ENCODE data around the gene WNT16.
"Not testable (repeated sequence)": the region's sequence is repeated elsewhere in the genome, so short reads cannot be mapped to it uniquely, and the experiment has no call there.

WNT16 gene

GRCh38 chr7:121298831-121299239, 30.0 kb upstream of the WNT16 start:
- Histone ChIP-seq H3K36me3 (ENCODE audit: insufficient read depth, low read length) (no peaks in the 10 kb centered on the region), H3K9me3 (ENCODE audit: low read length) (no peaks in the 10 kb centered on the region), H3K27me3 (ENCODE audit: insufficient read depth, low read length) (peaks cover 2% of the 10 kb centered on the region), H3K4me1 (ENCODE audit: insufficient read depth, low read length) (no peaks in the 10 kb centered on the region), H3K4me3 (ENCODE audit: low read length) (no peak overlapping the region), H2AFZ (ENCODE audit: low read depth, low read length) (no peak overlapping the region)

- Histone ChIP-seq H3K4me3 (ENCODE audit: low read length) (no peak overlapping the region), H3K27me3 (ENCODE audit: insufficient read depth, low read length) (no peaks in the 10 kb centered on the region), H2AFZ (ENCODE audit: low read depth, low read length) (no peak overlapping the region), H3K36me3 (ENCODE audit: insufficient read depth, low read length) (no peaks in the 10 kb centered on the region), H3K9me3 (ENCODE audit: low read length) (no peaks in the 10 kb centered on the region), H3K4me1 (ENCODE audit: insufficient read depth, low read length) (no peaks in the 10 kb centered on the region)
These were observed 27.9 kb upstream of the WNT16 start for GRCh38 chr7:121300685-121301420.

DNA sequence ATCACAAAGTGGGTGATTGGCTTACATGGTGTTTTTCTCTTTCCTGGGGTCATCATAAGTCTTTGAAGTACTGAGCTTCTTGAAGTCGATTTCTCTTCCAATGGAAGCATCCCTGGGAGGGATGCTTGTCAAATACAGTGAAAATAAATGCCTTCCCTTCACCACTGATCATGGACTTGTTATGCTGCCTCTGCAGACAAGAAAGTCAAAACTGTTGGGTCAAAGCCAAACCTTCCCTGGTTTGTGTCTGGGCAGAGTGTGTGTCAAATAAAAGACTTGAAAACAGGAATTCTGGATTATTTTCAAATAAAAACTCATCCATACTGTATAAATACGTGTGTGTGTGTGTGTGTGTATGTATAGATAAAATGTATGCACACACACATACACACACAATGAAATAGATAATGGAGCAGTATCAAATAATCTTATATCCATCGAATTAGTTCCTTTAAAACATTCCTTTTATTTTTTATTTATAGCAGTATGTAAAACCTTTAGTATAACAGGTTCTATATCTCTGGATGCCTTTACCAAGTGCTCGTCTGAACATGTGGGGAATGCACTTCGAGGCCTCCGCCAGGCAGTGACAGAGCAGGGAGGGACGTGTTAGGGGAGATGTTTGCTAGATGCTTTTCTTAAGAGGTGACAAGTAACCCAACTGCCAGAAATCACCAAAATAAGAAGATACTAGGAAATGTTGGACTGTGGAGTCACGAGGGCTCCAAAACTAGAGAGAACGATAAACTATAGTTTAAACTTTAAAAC, 27.2 kb upstream of the WNT16 start:
- no peaks in the 10 kb centered on the region for H3K9me3 ChIP-seq (ENCODE audit: low read length)
- H3K4me1 ChIP-seq (ENCODE audit: insufficient read depth, low read length): no peaks in the 10 kb centered on the region
- H3K4me3 ChIP-seq (ENCODE audit: low read length): no peak overlapping the region
- H3K36me3 ChIP-seq (ENCODE audit: insufficient read depth, low read length): no peaks in the 10 kb centered on the region
- no peak overlapping the region for H2AFZ ChIP-seq (ENCODE audit: low read depth, low read length)
- H3K27me3 ChIP-seq (ENCODE audit: insufficient read depth, low read length): no peaks in the 10 kb centered on the region

- no peaks in the 10 kb centered on the region for H3K36me3 ChIP-seq (ENCODE audit: insufficient read depth, low read length)
- H3K9me3 ChIP-seq (ENCODE audit: low read length): no peaks in the 10 kb centered on the region
- H2AFZ ChIP-seq (ENCODE audit: low read depth, low read length): no peak overlapping the region
- no peaks in the 10 kb centered on the region for H3K27me3 ChIP-seq (ENCODE audit: insufficient read depth, low read length)
- H3K4me3 ChIP-seq (ENCODE audit: low read length): no peak overlapping the region
- no peaks in the 10 kb centered on the region for H3K4me1 ChIP-seq (ENCODE audit: insufficient read depth, low read length)
These were observed 26.5 kb upstream of the WNT16 start for GRCh38 chr7:121302214-121302745.

DNA sequence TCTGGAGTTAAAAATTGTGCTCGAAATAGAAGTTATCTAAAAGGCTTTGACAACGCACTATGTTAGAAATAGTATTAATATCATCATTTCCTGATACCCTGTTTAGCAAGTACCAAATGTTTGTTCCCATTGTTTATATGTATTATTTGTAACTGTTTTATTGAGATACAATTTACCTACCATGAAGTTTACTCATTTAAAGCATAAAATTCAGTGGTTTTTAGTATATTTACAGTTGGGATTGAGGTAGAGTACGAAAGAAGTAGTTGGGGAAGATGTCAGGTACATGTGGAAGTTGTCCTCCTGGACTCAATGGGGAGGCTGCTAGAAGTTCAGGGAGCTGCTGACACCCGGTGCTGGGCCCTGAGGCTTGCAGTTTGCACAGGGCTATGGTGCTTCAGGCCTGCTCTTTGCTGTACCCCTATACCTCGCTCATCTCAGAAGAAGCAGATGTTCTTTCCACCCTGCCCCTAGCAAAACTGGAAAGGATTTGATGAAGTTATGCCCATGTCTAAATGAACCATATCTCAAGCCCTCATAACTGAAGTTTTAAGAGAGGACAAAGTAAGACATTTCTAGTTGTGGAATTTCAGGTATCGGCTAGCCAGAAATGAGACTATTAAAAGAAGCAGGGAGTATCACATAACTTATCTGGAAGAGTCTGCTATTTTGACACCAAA, 25.2 kb upstream of the WNT16 start:
- H3K4me3 ChIP-seq (ENCODE audit: low read length): no peak overlapping the region
- no peaks in the 10 kb centered on the region for H3K36me3 ChIP-seq (ENCODE audit: insufficient read depth, low read length)
- no peaks in the 10 kb centered on the region for H3K4me1 ChIP-seq (ENCODE audit: insufficient read depth, low read length)
- no peaks in the 10 kb centered on the region for H3K9me3 ChIP-seq (ENCODE audit: low read length)
- no peaks in the 10 kb centered on the region for H3K27me3 ChIP-seq (ENCODE audit: insufficient read depth, low read length)
- H2AFZ ChIP-seq (ENCODE audit: low read depth, low read length): no peak overlapping the region

DNA sequence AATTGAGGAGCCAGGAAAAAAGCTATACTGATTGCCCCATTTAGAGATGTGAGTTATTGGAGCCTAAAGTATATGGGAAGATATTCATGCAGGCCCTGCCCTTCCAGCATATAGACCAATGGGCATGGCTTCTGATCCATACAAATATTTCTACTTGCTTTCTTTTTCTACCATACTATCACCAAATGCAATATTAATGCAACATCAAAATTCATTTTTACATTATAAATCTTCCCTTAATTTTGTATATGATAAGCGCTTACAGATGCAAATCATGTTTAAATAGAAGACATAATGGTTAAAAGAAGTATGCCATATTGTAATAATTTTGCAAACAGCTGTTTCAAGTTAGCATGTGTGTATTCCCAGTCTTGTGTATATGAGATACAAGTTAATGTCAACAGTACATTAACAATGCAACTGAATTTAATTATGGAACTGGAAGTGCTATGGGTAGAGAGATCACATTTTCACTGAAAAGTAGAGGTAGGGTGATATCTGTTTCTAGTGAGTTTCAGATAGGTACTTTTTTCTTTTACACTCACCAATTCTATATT, 24.6 kb upstream of the WNT16 start:
- no peak overlapping the region for H2AFZ ChIP-seq (ENCODE audit: low read depth, low read length)
- H3K4me3 ChIP-seq (ENCODE audit: low read length): no peak overlapping the region
- no peaks in the 10 kb centered on the region for H3K9me3 ChIP-seq (ENCODE audit: low read length)
- H3K36me3 ChIP-seq (ENCODE audit: insufficient read depth, low read length): no peaks in the 10 kb centered on the region
- no peaks in the 10 kb centered on the region for H3K27me3 ChIP-seq (ENCODE audit: insufficient read depth, low read length)
- H3K4me1 ChIP-seq (ENCODE audit: insufficient read depth, low read length): no peaks in the 10 kb centered on the region

- Histone ChIP-seq H3K4me1 (ENCODE audit: insufficient read depth, low read length) (no peaks in the 10 kb centered on the region), H3K4me3 (ENCODE audit: low read length) (no peak overlapping the region), H3K27me3 (ENCODE audit: insufficient read depth, low read length) (no peaks in the 10 kb centered on the region), H3K36me3 (ENCODE audit: insufficient read depth, low read length) (no peaks in the 10 kb centered on the region), H2AFZ (ENCODE audit: low read depth, low read length) (no peak overlapping the region), H3K9me3 (ENCODE audit: low read length) (no peaks in the 10 kb centered on the region)
These were observed 23.7 kb upstream of the WNT16 start for GRCh38 chr7:121305109-121305508.

DNA sequence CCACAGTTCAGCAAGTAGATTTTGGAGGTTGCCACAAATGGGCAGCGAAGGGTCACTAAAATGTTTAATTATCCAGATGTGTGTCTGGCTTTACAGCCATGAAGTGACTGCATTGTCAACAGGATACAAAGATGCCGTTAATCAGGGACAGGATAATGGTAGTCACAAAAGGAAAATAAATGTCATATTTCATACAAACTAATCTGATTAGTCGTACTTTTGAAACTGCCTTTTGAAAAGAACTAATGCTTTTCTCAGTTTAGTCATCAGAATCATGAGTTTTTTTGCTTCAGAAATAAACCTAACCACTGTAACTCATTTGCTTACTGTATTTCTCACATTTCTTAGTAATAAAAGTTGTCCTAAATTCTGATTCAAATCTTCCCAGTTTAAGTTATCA, 22.2 kb upstream of the WNT16 start:
- Histone ChIP-seq H3K4me1 (ENCODE audit: insufficient read depth, low read length) (no peaks in the 10 kb centered on the region), H3K36me3 (ENCODE audit: insufficient read depth, low read length) (no peaks in the 10 kb centered on the region), H3K4me3 (ENCODE audit: low read length) (no peak overlapping the region), H3K27me3 (ENCODE audit: insufficient read depth, low read length) (no peaks in the 10 kb centered on the region), H3K9me3 (ENCODE audit: low read length) (no peaks in the 10 kb centered on the region), H2AFZ (ENCODE audit: low read depth, low read length) (no peak overlapping the region)

- Histone ChIP-seq H2AFZ (ENCODE audit: low read depth, low read length) (no peak overlapping the region), H3K27me3 (ENCODE audit: insufficient read depth, low read length) (no peaks in the 10 kb centered on the region), H3K9me3 (ENCODE audit: low read length) (no peaks in the 10 kb centered on the region), H3K4me1 (ENCODE audit: insufficient read depth, low read length) (no peaks in the 10 kb centered on the region), H3K36me3 (ENCODE audit: insufficient read depth, low read length) (no peaks in the 10 kb centered on the region), H3K4me3 (ENCODE audit: low read length) (no peak overlapping the region)
These were observed 21.7 kb upstream of the WNT16 start for GRCh38 chr7:121307021-121307574.

- Histone ChIP-seq H3K36me3 (ENCODE audit: insufficient read depth, low read length) (no peaks in the 10 kb centered on the region), H3K9me3 (ENCODE audit: low read length) (no peaks in the 10 kb centered on the region), H3K4me1 (ENCODE audit: insufficient read depth, low read length) (no peaks in the 10 kb centered on the region), H3K27me3 (ENCODE audit: insufficient read depth, low read length) (no peaks in the 10 kb centered on the region), H2AFZ (ENCODE audit: low read depth, low read length) (no peak overlapping the region), H3K4me3 (ENCODE audit: low read length) (no peak overlapping the region)
These were observed 15.5 kb upstream of the WNT16 start for GRCh38 chr7:121313220-121313792.

- H3K27me3 ChIP-seq (ENCODE audit: insufficient read depth, low read length): no peaks in the 10 kb centered on the region
- no peaks in the 10 kb centered on the region for H3K4me1 ChIP-seq (ENCODE audit: insufficient read depth, low read length)
- H2AFZ ChIP-seq (ENCODE audit: low read depth, low read length): no peak overlapping the region
- H3K4me3 ChIP-seq (ENCODE audit: low read length): no peak overlapping the region
- no peaks in the 10 kb centered on the region for H3K36me3 ChIP-seq (ENCODE audit: insufficient read depth, low read length)
- H3K9me3 ChIP-seq (ENCODE audit: low read length): no peaks in the 10 kb centered on the region
These were observed 14.8 kb upstream of the WNT16 start for GRCh38 chr7:121313793-121314676.

DNA sequence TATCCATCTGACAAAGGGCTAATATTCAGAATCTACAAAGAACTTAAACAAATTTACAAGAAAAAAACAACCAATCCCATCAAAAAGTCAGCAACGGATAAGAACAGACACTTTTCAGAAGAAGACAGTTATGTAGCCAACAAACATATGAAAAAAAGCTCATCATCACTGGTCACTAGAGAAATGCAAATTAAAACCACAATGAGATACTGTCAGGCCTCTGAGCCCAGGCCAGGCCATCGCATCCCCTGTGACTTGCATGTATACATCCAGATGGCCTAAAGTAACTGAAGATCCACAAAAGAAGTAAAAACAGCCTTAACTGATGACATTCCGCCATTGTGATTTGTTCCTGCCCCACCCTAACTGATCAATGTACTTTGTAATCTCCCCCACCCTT, 13.6 kb upstream of the WNT16 start:
- not testable (repeated sequence) for H3K9me3 ChIP-seq (ENCODE audit: low read length); H3K36me3 ChIP-seq (ENCODE audit: insufficient read depth, low read length); H3K4me3 ChIP-seq (ENCODE audit: low read length); H3K27me3 ChIP-seq (ENCODE audit: insufficient read depth, low read length); H2AFZ ChIP-seq (ENCODE audit: low read depth, low read length); H3K4me1 ChIP-seq (ENCODE audit: insufficient read depth, low read length)

Measured in neuron (in vitro differentiated cells).